Stimulated activated CD8-positive, alpha-beta memory T cell treated with anti-CD3 and anti-CD28 coated beads, Interleukin-12 subunit alpha, Interleukin-12 subunit beta, amount 100 ng/mL, for 4 hours (primary cell): ENCODE data around the gene PPP1R16B.

Experiments used
- DNase-seq: peaks from one replicate; pipeline ENCODE4 v3.0.0-alpha.2; 2020; ENCODE audit warnings: low read depth

Gene PPP1R16B

DNA sequence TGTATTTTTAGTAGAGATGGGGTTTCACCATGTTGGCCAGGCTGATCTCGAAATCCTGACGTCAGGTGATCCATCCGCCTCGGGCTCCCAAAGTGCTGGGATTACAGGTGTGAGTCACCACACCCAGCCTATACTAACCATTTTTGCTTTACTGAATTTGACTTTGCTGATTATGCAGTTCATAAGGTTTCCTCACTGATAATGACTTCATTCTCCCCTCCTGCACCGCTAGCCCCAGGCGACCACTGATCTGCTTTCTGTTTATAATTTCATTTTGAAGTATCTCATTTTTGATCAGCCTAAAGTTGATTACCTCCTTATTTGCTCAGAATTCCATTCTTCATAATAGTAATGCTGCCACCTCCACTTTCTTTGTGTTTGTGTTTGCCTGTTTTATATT, 72.0 kb downstream of the PPP1R16B start:
- DNase-seq: no peak

GRCh38 chr20:38878866-38879265, 73.4 kb downstream of the PPP1R16B start:
- no peak for DNase-seq

GRCh38 chr20:38880952-38881735, 75.6 kb downstream of the PPP1R16B start:
- no peak for DNase-seq

GRCh38 chr20:38881806-38882440, 76.4 kb downstream of the PPP1R16B start:
- DNase-seq: no peak

DNA sequence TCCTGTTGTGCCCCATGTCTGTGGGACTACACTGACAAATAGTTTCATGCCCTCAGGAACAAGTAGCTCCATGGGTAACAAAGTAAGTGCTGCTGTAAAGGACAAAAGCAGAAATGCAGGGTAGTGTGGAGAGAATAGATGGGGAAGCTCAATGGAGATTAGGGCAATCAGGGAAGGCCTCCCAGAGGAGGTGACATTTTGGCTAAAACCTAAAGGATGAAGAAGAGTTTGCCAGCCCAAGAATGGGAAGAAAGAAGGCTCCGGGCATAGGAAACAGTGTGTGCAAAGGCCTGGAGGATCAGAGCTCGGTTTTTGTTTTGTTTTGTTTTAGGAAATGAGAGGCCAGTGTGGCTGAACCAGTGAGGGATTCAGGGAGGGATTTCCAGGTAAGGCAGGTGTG, 77.1 kb downstream of the PPP1R16B start:
- DNase-seq: no peak

- DNase-seq: no peak
These were observed 77.8 kb downstream of the PPP1R16B start for GRCh38 chr20:38883081-38883980.

- DNase-seq: no peak
These were observed 78.7 kb downstream of the PPP1R16B start for GRCh38 chr20:38883981-38884733.

DNA sequence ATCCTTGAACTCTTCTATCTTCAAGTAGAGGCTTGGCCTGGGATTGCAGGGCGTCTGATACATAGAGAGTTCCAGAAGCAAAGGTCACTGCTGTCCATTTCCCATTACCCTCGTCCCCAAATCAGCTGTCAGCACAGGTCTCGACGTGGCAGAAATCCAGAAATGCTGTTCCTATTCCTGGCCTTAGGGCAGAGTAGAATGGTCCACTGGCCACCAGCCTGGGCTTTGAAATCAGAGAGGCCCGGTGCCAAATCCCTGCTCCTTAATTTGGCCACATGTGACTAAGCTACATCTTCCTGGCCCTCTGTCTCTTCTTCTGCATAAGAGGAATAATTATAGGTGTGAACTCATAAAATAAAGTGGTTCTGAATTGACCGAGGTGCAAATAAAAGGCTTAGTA, 79.9 kb downstream of the PPP1R16B start:
- DNase-seq: no peak

DNA sequence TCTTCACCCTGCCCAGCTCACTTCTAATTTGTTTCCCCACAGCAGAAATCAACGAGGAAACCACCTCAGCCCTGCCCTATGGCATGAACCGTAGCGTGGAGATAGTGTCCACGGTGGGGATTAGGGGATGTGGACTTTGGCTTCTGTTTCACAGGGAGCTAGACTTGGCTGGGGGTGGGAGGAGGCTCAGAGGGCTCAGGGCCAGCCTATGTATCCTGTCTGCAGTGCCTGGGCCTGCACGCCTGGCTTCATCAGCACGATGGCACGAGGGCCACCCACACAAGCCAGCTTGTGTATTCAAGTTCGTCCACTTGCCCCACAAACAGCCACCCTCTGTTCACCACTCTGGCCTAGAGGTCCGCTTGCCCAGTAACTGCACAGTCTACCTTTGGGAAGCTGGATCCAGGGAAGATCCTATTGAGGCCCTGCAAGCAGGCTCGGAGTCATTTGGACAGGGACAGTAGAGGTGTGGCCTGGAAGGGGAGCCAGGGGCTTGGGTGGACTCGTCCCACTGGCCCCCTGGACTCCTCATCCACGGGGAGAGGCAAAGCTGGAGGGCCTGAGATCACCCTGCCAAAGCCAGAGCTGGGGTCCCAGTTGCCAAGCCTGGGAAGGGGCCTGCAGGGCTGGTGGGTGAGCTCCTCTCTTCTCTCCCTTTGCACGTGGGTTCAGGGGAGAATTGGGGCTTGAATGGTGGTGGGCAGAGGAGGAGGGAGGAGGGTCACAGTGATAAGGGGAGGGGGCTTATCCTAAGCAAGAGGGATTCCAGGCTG, 82.7 kb downstream of the PPP1R16B start:
- DNase-seq: no peak

GRCh38 chr20:38889050-38889449, 83.6 kb downstream of the PPP1R16B start:
- DNase-seq: no peak

DNA sequence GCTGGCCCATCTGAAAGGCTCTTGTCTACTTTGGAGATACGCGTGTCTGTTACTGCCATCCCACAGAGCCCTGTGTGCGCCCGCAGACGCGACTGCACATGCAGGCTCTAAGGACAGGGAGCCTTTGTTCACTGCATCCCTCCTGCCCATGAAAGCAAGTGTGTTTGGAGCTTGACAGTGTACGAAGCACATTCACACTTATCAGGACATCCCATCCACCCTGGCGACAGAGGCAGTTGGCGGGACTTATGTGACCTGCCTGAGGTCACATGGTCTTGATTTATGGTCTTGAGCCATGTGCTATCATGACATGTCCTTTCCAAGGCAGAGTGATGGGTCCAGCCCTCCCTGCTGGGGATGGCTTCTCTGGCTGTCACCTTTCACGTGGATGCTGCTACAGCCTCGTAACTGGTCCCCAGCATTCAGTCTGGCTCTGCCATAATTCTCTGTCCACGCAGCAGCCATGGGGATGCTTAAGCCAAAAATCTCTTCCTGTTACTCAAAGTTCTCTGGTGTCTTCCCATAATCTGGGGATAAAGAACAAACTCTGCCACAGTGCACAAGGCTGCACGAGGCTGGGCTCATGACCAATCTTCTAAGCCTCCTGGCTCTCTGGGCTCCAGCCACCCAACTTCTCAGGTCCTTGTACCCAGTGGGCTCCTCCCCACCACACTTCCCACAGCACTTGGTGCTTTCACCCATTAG, 84.4 kb downstream of the PPP1R16B start:
- DNase-seq: no peak

- no peak for DNase-seq
These were observed 85.0 kb downstream of the PPP1R16B start for GRCh38 chr20:38890497-38890818.

- no peak for DNase-seq
These were observed 86.8 kb downstream of the PPP1R16B start for GRCh38 chr20:38892091-38892981.

DNA sequence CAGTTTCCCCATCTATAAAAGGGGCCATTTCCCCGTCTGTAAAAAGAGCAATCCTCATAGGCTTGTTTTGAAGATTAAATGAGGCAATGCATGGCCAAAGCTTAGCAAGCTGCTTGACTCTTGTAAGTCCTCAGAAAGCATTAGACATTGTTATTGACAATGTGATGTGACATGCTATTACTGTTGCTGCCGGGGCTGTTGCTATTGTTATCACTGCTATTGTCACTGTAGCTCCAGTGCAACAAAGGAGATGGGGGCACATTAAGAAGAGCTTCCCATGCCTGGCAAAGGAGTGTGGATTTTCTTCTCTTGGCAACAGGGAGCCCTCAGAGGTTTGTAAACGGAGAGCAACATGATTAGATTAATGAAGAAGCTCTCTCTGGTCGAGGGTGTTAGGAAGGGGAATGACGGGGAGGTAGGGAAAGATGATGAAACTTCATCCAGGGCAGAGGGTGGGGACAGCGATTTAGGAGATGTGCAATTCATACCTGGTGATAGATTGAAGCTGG, 87.6 kb downstream of the PPP1R16B start:
- no peak for DNase-seq

- DNase-seq: peak; percentile 67
These were observed 88.1 kb downstream of the PPP1R16B start for GRCh38 chr20:38893565-38894090.

DNA sequence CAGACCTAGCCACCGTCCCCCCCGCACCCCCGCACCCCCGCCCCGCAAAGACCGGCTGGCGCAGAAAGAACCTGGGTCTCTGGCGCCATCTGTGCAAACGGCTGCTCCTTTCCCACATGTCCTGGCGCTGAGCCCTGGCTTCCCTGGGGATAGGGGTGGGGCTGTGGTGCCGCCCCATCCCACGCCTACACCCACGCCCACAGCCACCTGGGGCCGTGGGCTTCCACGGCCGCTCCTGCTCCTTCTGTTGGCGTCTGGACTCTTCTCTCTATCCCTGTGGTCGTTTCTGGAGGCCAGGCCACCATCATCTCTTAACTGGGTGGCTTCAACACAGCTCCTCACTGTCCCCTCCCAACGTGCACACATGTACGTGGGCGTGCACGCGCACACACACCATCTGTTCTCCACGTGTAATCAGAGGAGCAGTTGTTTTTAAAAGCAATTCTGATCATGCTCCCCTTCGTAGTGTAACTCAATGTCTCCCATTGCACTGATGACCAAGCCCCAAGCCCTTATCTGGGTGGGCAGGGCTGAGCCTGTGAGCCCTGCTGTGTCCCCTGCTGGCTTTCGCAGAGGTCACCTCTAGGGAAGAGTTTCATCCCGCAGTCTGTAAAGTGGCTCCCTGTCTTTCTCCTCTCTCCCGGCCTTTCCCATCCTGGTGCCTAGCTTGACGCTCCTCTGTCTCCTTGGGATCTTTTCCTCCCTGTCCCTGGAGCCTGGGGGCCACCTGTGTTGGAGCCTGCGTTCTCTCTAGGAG, 88.8 kb downstream of the PPP1R16B start:
- no peak for DNase-seq

DNA sequence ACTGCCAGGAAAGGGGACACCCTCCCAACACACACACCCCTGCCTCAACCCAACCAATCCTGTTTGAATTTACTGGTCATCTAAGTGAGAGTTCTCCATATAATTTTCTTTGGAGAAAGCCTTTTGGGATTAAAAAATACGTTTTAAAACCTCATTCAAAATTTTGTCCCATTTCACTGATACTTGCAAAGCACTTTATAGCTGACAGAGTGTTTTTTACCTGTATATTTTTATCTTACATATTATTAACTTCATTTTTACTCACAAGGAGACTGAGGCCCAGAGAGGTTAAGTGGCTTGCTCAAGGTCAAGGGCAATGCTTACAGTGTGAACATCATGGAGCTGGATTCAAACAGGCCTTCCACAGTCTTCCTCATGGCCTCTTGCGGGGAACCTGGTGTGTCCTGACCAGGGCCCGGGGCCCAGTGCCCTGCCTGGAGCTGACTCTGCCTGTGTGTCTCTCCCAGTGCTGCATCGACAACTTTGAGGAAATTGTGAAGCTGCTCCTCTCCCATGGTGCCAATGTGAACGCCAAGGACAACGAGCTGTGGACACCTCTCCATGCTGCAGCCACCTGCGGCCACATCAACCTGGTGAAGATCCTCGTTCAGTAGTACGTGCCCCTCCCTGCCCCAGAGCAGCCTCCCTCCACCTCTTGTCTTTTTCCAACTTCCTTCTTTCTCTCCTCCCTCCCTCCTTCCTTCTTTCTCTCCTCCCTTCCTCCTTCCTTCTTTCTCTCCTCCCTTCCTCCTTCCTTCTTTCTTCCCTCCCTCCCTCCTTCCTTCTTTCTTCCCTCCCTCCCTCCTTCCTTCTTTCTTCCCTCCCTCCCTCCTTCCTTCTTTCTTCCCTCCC, 89.8 kb downstream of the PPP1R16B start:
- DNase-seq: no peak
